Right atrium auricular region (tissue), 2 donors: Measurements from ENCODE around the gene DACT3. TPM values are rescaled to one million over a fixed set of nuclear protein-coding genes. Genes with fewer than 3 reads are reported as not detected.
A peak's percentile ranks its signal among the peaks of the same experiment; 100 is the strongest.

ENCODE experiments used
- DNase-seq: peaks from one replicate; pipeline ENCODE4 v3.0.0-alpha.2; 2019; ENCODE audit warnings: low spot score
- H3K27ac ChIP-seq, 2 donors: fragments of 200-600 bp; sonication (generic); 1 replicate in 1 of 2; 2 replicates in 1 of 2; pipeline ENCODE4 v1.5.1; 2016 to 2019
- H3K27me3 ChIP-seq, 2 donors: fragments of 200-600 bp; sonication (generic); one replicate each; pipeline versions ENCODE4 v1.5.1 to v1.6.0; 2017 to 2019
- H3K36me3 ChIP-seq: fragments of 200-600 bp; sonication (generic); one replicate; pipeline ENCODE4 v1.5.1; 2016
- H3K4me1 ChIP-seq, 2 donors: fragments of 200-600 bp; sonication (generic); one replicate each; pipeline versions ENCODE4 v1.5.1 to v1.6.0; 2017 to 2019
- H3K4me3 ChIP-seq, 2 donors: fragments of 200-600 bp; sonication (generic); 1 replicate in 1 of 2; 2 replicates in 1 of 2; pipeline ENCODE4 v1.5.1; 2017 to 2019; ENCODE audit warnings: mild to moderate bottlenecking in 1 of 2, moderate library complexity in 1 of 2
- H3K9me3 ChIP-seq, 2 donors: fragments of 200-600 bp; sonication (generic); one replicate each; pipeline ENCODE4 v1.5.1; 2019
- CTCF ChIP-seq, 2 donors: fragments of 200-600 bp; sonication (generic); IDR thresholded peaks; one replicate each; pipeline ENCODE4 v1.5.1; 2019; ENCODE audit warnings: antibody characterized with exemption in 2 of 2
- total RNA-seq, 2 donors: library from RNA; depleted of rRNA; stranded (reverse); fragments of >200 nt; gene quantifications; one replicate each; pipeline ENCODE4 v1.1.0, GENCODE V29; 2016

DACT3 gene
- total RNA-seq, 2 donors from 2014 or later = 23.5 to 25.9 TPM

GRCh38 chr19:46665072-46665471 is 4.1 kb upstream of the DACT3 start:
- TF ChIP-seq CTCF (IDR thresholded peaks at IDR 0.05) = no peak
- Histone ChIP-seq H3K4me3 (no peak overlapping the region), H3K4me1 (peaks cover 0 to 18% of the 10 kb centered on the region in 2 donors), H3K9me3 (no peaks in the 10 kb centered on the region), H3K27ac (no peak overlapping the region), H3K27me3 (no peaks in the 10 kb centered on the region), H3K36me3 (no peaks in the 10 kb centered on the region)
- DNase-seq = no peak

- peak overlapping the region; percentile 87 to 90 for H3K27ac ChIP-seq
- H3K27me3 ChIP-seq = no peaks in the 10 kb centered on the region
- no peaks in the 10 kb centered on the region for H3K36me3 ChIP-seq
- DNase-seq = peak; percentile 90
- peak; percentile 78 to 96 for TF ChIP-seq CTCF (IDR thresholded peaks at IDR 0.05)
- H3K4me3 ChIP-seq = peak overlapping the region in 1 of 2 donors; percentile 47
- H3K9me3 ChIP-seq = no peaks in the 10 kb centered on the region
- peaks cover 0 to 33% of the 10 kb centered on the region in 2 donors for H3K4me1 ChIP-seq
These were observed 982 bp upstream of the DACT3 start for GRCh38 chr19:46661735-46662592.

- no peaks in the 10 kb centered on the region for H3K36me3 ChIP-seq
- peak overlapping the region; percentile 67 to 84 for H3K4me3 ChIP-seq
- peak overlapping the region; percentile 86 to 88 for H3K27ac ChIP-seq
- no peak for DNase-seq
- no peaks in the 10 kb centered on the region for H3K27me3 ChIP-seq
- H3K4me1 ChIP-seq = peaks cover 0 to 33% of the 10 kb centered on the region in 2 donors
- no peaks in the 10 kb centered on the region for H3K9me3 ChIP-seq
- no peak for TF ChIP-seq CTCF (IDR thresholded peaks at IDR 0.05)
These were observed 397 bp downstream of the DACT3 start for GRCh38 chr19:46660551-46661019.

GRCh38 chr19:46660008-46660517 is 919 bp downstream of the DACT3 start:
- Histone ChIP-seq H3K27ac (peak overlapping the region; percentile 86 to 88), H3K36me3 (no peaks in the 10 kb centered on the region), H3K27me3 (no peaks in the 10 kb centered on the region), H3K4me3 (peak overlapping the region; percentile 67 to 84), H3K9me3 (no peaks in the 10 kb centered on the region), H3K4me1 (peaks cover 0 to 36% of the 10 kb centered on the region in 2 donors)
- no peak for DNase-seq
- TF ChIP-seq CTCF (IDR thresholded peaks at IDR 0.05) = no peak

GRCh38 chr19:46659151-46660007 is 1.6 kb downstream of the DACT3 start:
- Histone ChIP-seq H3K36me3 (no peaks in the 10 kb centered on the region), H3K4me1 (peaks cover 0 to 43% of the 10 kb centered on the region in 2 donors), H3K9me3 (no peaks in the 10 kb centered on the region), H3K27me3 (no peaks in the 10 kb centered on the region), H3K27ac (peak overlapping the region; percentile 86 to 88), H3K4me3 (peak overlapping the region; percentile 67 to 84)
- no peak for DNase-seq
- no peak for TF ChIP-seq CTCF (IDR thresholded peaks at IDR 0.05)
